ENCODE measurements around the gene GPR132. TPM values are rescaled to one million over a fixed set of nuclear protein-coding genes. Genes with fewer than 3 reads are reported as not detected.

Gene GPR132
- total RNA-seq, 1 experiment from 2014 or later, result 0.10 TPM

- intact Hi-C loops (cut with micrococcal nuclease), result no loop called here
- no peak for DNase-seq (ENCODE audit: low read depth, low spot score)
- ChIA-PET POLR2A (no interaction called here), CTCF (no interaction called here), RAD21 (ENCODE audit: low non-redundant PET in 1 of 2, low total read pairs in 2 of 2, uncharacterized antibody in 2 of 2, unreplicated experiment in 2 of 2) (no interaction called here)
- no peaks in the 10 kb centered on the region for H3K9me3 ChIP-seq (ENCODE audit: control insufficient read depth in 1 of 2, insufficient read depth in 1 of 2, low read depth in 1 of 2, low read length in 2 of 2)
- no peaks in the 10 kb centered on the region for H3K27me3 ChIP-seq (ENCODE audit: insufficient read depth, low read length)
- no peaks in the 10 kb centered on the region for H3K36me3 ChIP-seq (ENCODE audit: control insufficient read depth in 1 of 2, insufficient read depth in 2 of 2, low read length in 2 of 2)
- no peak overlapping the region for H2AFZ ChIP-seq (ENCODE audit: low read depth, low read length, poor library complexity, severe bottlenecking)
- no peaks in the 10 kb centered on the region for H4K20me1 ChIP-seq (ENCODE audit: insufficient read depth)
- no peak for TF ChIP-seq CTCF (IDR thresholded peaks at IDR 0.05 in 2 of 3, conservative IDR thresholded peaks at IDR 0.05 in 1 of 3; ENCODE audit: borderline replicate concordance in 1 of 3, insufficient read depth in 1 of 3, low read depth in 2 of 3, low read length in 2 of 3)
- TF ChIP-seq POLR2A (IDR thresholded peaks at IDR 0.05; ENCODE audit: borderline replicate concordance, extremely low read depth, insufficient read depth, insufficient read length), result no peak
- TF ChIP-seq, protein P1, sequence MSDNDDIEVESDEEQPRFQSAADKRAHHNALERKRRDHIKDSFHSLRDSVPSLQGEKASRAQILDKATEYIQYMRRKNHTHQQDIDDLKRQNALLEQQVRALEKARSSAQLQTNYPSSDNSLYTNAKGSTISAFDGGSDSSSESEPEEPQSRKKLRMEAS (IDR thresholded peaks at IDR 0.05), result no peak
- TF ChIP-seq, protein P2, sequence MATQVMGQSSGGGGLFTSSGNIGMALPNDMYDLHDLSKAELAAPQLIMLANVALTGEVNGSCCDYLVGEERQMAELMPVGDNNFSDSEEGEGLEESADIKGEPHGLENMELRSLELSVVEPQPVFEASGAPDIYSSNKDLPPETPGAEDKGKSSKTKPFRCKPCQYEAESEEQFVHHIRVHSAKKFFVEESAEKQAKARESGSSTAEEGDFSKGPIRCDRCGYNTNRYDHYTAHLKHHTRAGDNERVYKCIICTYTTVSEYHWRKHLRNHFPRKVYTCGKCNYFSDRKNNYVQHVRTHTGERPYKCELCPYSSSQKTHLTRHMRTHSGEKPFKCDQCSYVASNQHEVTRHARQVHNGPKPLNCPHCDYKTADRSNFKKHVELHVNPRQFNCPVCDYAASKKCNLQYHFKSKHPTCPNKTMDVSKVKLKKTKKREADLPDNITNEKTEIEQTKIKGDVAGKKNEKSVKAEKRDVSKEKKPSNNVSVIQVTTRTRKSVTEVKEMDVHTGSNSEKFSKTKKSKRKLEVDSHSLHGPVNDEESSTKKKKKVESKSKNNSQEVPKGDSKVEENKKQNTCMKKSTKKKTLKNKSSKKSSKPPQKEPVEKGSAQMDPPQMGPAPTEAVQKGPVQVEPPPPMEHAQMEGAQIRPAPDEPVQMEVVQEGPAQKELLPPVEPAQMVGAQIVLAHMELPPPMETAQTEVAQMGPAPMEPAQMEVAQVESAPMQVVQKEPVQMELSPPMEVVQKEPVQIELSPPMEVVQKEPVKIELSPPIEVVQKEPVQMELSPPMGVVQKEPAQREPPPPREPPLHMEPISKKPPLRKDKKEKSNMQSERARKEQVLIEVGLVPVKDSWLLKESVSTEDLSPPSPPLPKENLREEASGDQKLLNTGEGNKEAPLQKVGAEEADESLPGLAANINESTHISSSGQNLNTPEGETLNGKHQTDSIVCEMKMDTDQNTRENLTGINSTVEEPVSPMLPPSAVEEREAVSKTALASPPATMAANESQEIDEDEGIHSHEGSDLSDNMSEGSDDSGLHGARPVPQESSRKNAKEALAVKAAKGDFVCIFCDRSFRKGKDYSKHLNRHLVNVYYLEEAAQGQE (IDR thresholded peaks at IDR 0.05; ENCODE audit: low read depth), result no peak
- no peak for TF ChIP-seq ATF3 (IDR thresholded peaks at IDR 0.05)
- TF ChIP-seq EZH2phosphoT487 (IDR thresholded peaks at IDR 0.05; ENCODE audit: borderline replicate concordance), result no peak
- TF ChIP-seq POLR2AphosphoS5 (IDR thresholded peaks at IDR 0.05; ENCODE audit: low read depth, low read length), result no peak
- TF ChIP-seq CBX3 (IDR thresholded peaks at IDR 0.05; ENCODE audit: low read depth), result no peak
- no peak for TF ChIP-seq SP1 (IDR thresholded peaks at IDR 0.05; ENCODE audit: low read depth)
- no peak for TF ChIP-seq RAD21 (IDR thresholded peaks at IDR 0.05; ENCODE audit: low read depth)
- no peak overlapping the region for H3K4me2 ChIP-seq (ENCODE audit: low read length)
- BruUV-seq (replicated peaks), result no TSS peak
- H3K79me2 ChIP-seq (ENCODE audit: insufficient read depth, low read length), result no peaks in the 10 kb centered on the region
- no peak overlapping the region for H3K4me3 ChIP-seq (replicated peaks in 1 of 2; ENCODE audit: low read depth in 1 of 2, low read length in 2 of 2)
- H3K9ac ChIP-seq (ENCODE audit: low read length), result no peak overlapping the region
- ATAC-seq, result no peak
- H3K4me1 ChIP-seq (ENCODE audit: control insufficient read depth in 1 of 2, insufficient read depth in 2 of 2, low read length in 2 of 2), result peaks cover 0 to 6% of the 10 kb centered on the region in 2 experiments; a peak in 2 of 4 replicates
- H3K27ac ChIP-seq (ENCODE audit: low read depth, low read length), result no peak overlapping the region
- H3K9me2 ChIP-seq (ENCODE audit: insufficient read depth), result no peaks in the 10 kb centered on the region
These were observed 13.1 kb upstream of the GPR132 start for GRCh38 chr14:105078294-105078693.
